Smooth muscle cell (in vitro differentiated cells): ENCODE measurements around the gene ELL2. TPM values are rescaled to one million over a fixed set of nuclear protein-coding genes. Genes with fewer than 3 reads are reported as not detected.
"Not testable (repeated sequence)": the region's sequence is repeated elsewhere in the genome, so short reads cannot be mapped to it uniquely, and the experiment has no call there.

Source experiments
- DNase-seq: peaks from one replicate; lab custom pipeline; 2025; ENCODE audit not compliant: unreplicated experiment; lab: John Stamatoyannopoulos, UW
- H2AFZ ChIP-seq: fragments of 200-600 bp; sonication (generic); 2 replicates; pipeline ENCODE4 v1.6.0; 2016; ENCODE audit warnings: antibody characterized with exemption, low read depth, mild to moderate bottlenecking
- H3F3A ChIP-seq: fragments of 200-600 bp; sonication (generic); 2 replicates; pipeline ENCODE4 v1.6.0; 2017; ENCODE audit warnings: antibody characterized with exemption, low read depth
- H3K27ac ChIP-seq: fragments of 200-600 bp; sonication (generic); 2 replicates; pipeline ENCODE4 v1.5.1; 2016; ENCODE audit warnings: low read depth, mild to moderate bottlenecking
- H3K27me3 ChIP-seq: fragments of 200-600 bp; sonication (generic); 2 replicates; pipeline ENCODE4 v1.6.1; 2016; ENCODE audit warnings: low read depth, mild to moderate bottlenecking
- H3K36me3 ChIP-seq: fragments of 200-600 bp; sonication (generic); 2 replicates; pipeline ENCODE4 v1.5.1; 2016; ENCODE audit warnings: low read depth
- H3K4me1 ChIP-seq: fragments of 200-600 bp; sonication (generic); 2 replicates; pipeline ENCODE4 v1.5.1; 2016; ENCODE audit warnings: low read depth
- H3K4me2 ChIP-seq: fragments of 200-600 bp; sonication (generic); 2 replicates; pipeline ENCODE4 v1.6.0; 2016; ENCODE audit warnings: mild to moderate bottlenecking
- H3K4me3 ChIP-seq: fragments of 200-600 bp; sonication (generic); 2 replicates; pipeline ENCODE4 v1.5.1; 2016; ENCODE audit warnings: mild to moderate bottlenecking
- H3K79me2 ChIP-seq: fragments of 200-600 bp; sonication (generic); 2 replicates; pipeline ENCODE4 v1.6.0; 2016; ENCODE audit warnings: low read depth, mild to moderate bottlenecking
- H3K9ac ChIP-seq: fragments of 200-600 bp; sonication (generic); 2 replicates; pipeline ENCODE4 v1.6.0; 2016; ENCODE audit warnings: low read depth
- H3K9me3 ChIP-seq: fragments of 200-600 bp; sonication (generic); replicated peaks from 2 replicates; pipeline ENCODE4 v1.5.1; 2016; ENCODE audit warnings: low read depth
- H4K20me1 ChIP-seq: fragments of 200-600 bp; sonication (generic); 2 replicates; pipeline ENCODE4 v1.6.0; 2016; ENCODE audit warnings: low read depth
- CTCF ChIP-seq: fragments of 200-600 bp; sonication (generic); IDR thresholded peaks from 2 replicates; pipeline ENCODE4 v1.5.1; 2017; ENCODE audit warnings: borderline replicate concordance, mild to moderate bottlenecking, antibody characterized with exemption; ENCODE audit not compliant: insufficient read depth, poor library complexity, severe bottlenecking
- WGBS: methylation state at CpG from one replicate; pipeline ENCODE4 v1.1.7; 2016; ENCODE audit warnings: low lambda C conversion rate; 5-methylcytosine and 5-hydroxymethylcytosine counted together
- polyA plus RNA-seq: library from polyadenylated mRNA; unstranded; fragments of >200 nt; fragmentation: Nextera tagmentation; extraction: Ambion mirVana; gene quantifications from 2 replicates; pipeline ENCODE4 v1.2.1, GENCODE V29; 2016
- total RNA-seq: library from RNA; depleted of rRNA; stranded (reverse); fragments of >200 nt; gene quantifications from 2 replicates; pipeline ENCODE4 v1.2.3, GENCODE V29; 2014

The ELL2 gene
- total and polyA plus RNA-seq, 2 experiments from 2014 or later = 14.4 to 49.9 TPM

- no peak for DNase-seq
- 94% methylated on average over 4 of the region's 4 CpGs for WGBS
- H3K4me1 ChIP-seq = peaks cover 11% of the 10 kb centered on the region
These were observed 31.3 kb downstream of the ELL2 start for GRCh38 chr5:95930141-95930930.

GRCh38 chr5:95928724-95929253 is 32.9 kb downstream of the ELL2 start:
- no peak overlapping the region for H2AFZ ChIP-seq
- DNase-seq = no peak
- H3K4me2 ChIP-seq = no peak overlapping the region
- no peak overlapping the region for H3K27ac ChIP-seq
- 93% methylated on average over 7 of the region's 7 CpGs for WGBS
- H3K9ac ChIP-seq = no peak overlapping the region
- peaks cover 6% of the 10 kb centered on the region for H3F3A ChIP-seq
- H3K36me3 ChIP-seq = no peaks in the 10 kb centered on the region
- no peaks in the 10 kb centered on the region for H3K27me3 ChIP-seq
- TF ChIP-seq CTCF = no peak
- peaks cover 84% of the 10 kb centered on the region for H4K20me1 ChIP-seq
- no peaks in the 10 kb centered on the region for H3K4me1 ChIP-seq
- peaks cover 43% of the 10 kb centered on the region for H3K79me2 ChIP-seq
- no peak overlapping the region for H3K4me3 ChIP-seq
- H3K9me3 ChIP-seq = no peaks in the 10 kb centered on the region

More at GRCh38 chr5:95930141-95930930, 31.3 kb downstream of the ELL2 start:
- H4K20me1 ChIP-seq = peaks cover 84% of the 10 kb centered on the region
- no peak overlapping the region for H3K4me3 ChIP-seq
- H3K27me3 ChIP-seq = no peaks in the 10 kb centered on the region
- H2AFZ ChIP-seq = no peak overlapping the region
- H3K36me3 ChIP-seq = no peaks in the 10 kb centered on the region
- H3K4me2 ChIP-seq = no peak overlapping the region
- no peak overlapping the region for H3K27ac ChIP-seq
- peaks cover 6% of the 10 kb centered on the region for H3F3A ChIP-seq
- TF ChIP-seq CTCF = no peak
- H3K9ac ChIP-seq = no peak overlapping the region
- no peaks in the 10 kb centered on the region for H3K9me3 ChIP-seq
- H3K79me2 ChIP-seq = peaks cover 41% of the 10 kb centered on the region

GRCh38 chr5:95927927-95928723 is 33.5 kb downstream of the ELL2 start:
- peaks cover 37% of the 10 kb centered on the region for H3K79me2 ChIP-seq
- H3K4me1 ChIP-seq = no peaks in the 10 kb centered on the region
- no peak overlapping the region for H3K27ac ChIP-seq
- no peak overlapping the region for H3K9ac ChIP-seq
- no peak for TF ChIP-seq CTCF
- peaks cover 84% of the 10 kb centered on the region for H4K20me1 ChIP-seq
- H3F3A ChIP-seq = peaks cover 6% of the 10 kb centered on the region
- H3K9me3 ChIP-seq = no peaks in the 10 kb centered on the region
- H3K36me3 ChIP-seq = no peaks in the 10 kb centered on the region
- H3K4me3 ChIP-seq = no peak overlapping the region
- 85% methylated on average over 6 of the region's 6 CpGs for WGBS
- no peak for DNase-seq
- no peak overlapping the region for H3K4me2 ChIP-seq
- no peaks in the 10 kb centered on the region for H3K27me3 ChIP-seq
- H2AFZ ChIP-seq = no peak overlapping the region

- H3K4me2 ChIP-seq, H3K9ac ChIP-seq, H3K4me3 ChIP-seq, H3K27ac ChIP-seq, H3F3A ChIP-seq, H2AFZ ChIP-seq, H3K4me1 ChIP-seq, DNase-seq, H3K36me3 ChIP-seq, H3K9me3 ChIP-seq, H3K27me3 ChIP-seq: not testable (repeated sequence)
- H3K79me2 ChIP-seq = peaks cover 33% of the 10 kb centered on the region
- peaks cover 82% of the 10 kb centered on the region for H4K20me1 ChIP-seq
- 95% methylated on average over 13 of the region's 13 CpGs for WGBS
These were observed 34.4 kb downstream of the ELL2 start for GRCh38 chr5:95927300-95927699.
